Neural progenitor cell (in vitro differentiated cells): Measurements from ENCODE around the gene MAPK10. TPM values are rescaled to one million over a fixed set of nuclear protein-coding genes. Genes with fewer than 3 reads are reported as not detected.

Experiments
- DNase-seq: peaks from one replicate; pipeline ENCODE4 v3.0.0-alpha.2; 2016; ENCODE audit warnings: low spot score
- H2AFZ ChIP-seq: fragments of 200-600 bp; sonication (generic); replicated peaks from 2 replicates; pipeline ENCODE4 v1.6.1; 2016; ENCODE audit warnings: antibody characterized with exemption
- H3F3A ChIP-seq: fragments of 200-600 bp; sonication (generic); 2 replicates; pipeline ENCODE4 v1.6.1; 2016; ENCODE audit warnings: antibody characterized with exemption, low read depth
- H3K27ac ChIP-seq: fragments of 200-600 bp; sonication (generic); 2 replicates; pipeline ENCODE4 v1.5.1; 2016; ENCODE audit warnings: mild to moderate bottlenecking
- H3K27me3 ChIP-seq: fragments of 200-600 bp; sonication (generic); 2 replicates; pipeline ENCODE4 v1.6.1; 2016; ENCODE audit warnings: mild to moderate bottlenecking, moderate library complexity
- H3K36me3 ChIP-seq: fragments of 200-600 bp; sonication (generic); 2 replicates; pipeline ENCODE4 v1.5.1; 2016
- H3K4me1 ChIP-seq: fragments of 200-600 bp; sonication (generic); 2 replicates; pipeline ENCODE4 v1.6.1; 2016; ENCODE audit warnings: mixed run types
- H3K4me2 ChIP-seq: fragments of 200-600 bp; sonication (generic); 2 replicates; pipeline ENCODE4 v1.6.1; 2016
- H3K4me3 ChIP-seq: fragments of 200-600 bp; sonication (generic); 2 replicates; pipeline ENCODE4 v1.5.1; 2016
- H3K79me2 ChIP-seq: fragments of 200-600 bp; sonication (generic); 2 replicates; pipeline ENCODE4 v1.6.1; 2016; ENCODE audit warnings: low read depth
- H3K9ac ChIP-seq: fragments of 200-600 bp; sonication (generic); 2 replicates; pipeline ENCODE4 v1.6.1; 2016
- H3K9me3 ChIP-seq: fragments of 200-600 bp; sonication (generic); 2 replicates; pipeline ENCODE4 v1.5.1; 2016; ENCODE audit warnings: low read depth
- H4K20me1 ChIP-seq: fragments of 200-600 bp; sonication (generic); 2 replicates; pipeline ENCODE4 v1.6.1; 2016; ENCODE audit warnings: low read depth
- H3K27ac Mint-ChIP-seq: 3 replicates; pipeline ENCODE4 v1.8.0; 2021; ENCODE audit warnings: mixed read lengths
- H3K27me3 Mint-ChIP-seq: 2 replicates; pipeline ENCODE4 v1.8.0; 2022; ENCODE audit warnings: low read depth, mild to moderate bottlenecking, inconsistent platforms, moderate library complexity, mixed read lengths; ENCODE audit not compliant: insufficient read depth
- H3K36me3 Mint-ChIP-seq: 3 replicates; pipeline ENCODE4 v1.8.0; 2021; ENCODE audit warnings: mixed read lengths
- H3K4me1 Mint-ChIP-seq: 3 replicates; pipeline ENCODE4 v1.8.0; 2021; ENCODE audit warnings: mixed read lengths
- H3K4me3 Mint-ChIP-seq: 3 replicates; pipeline ENCODE4 v1.8.0; 2021; ENCODE audit warnings: mild to moderate bottlenecking, moderate library complexity, mixed read lengths
- H3K9me3 Mint-ChIP-seq: 3 replicates; pipeline ENCODE4 v1.8.0; 2020; ENCODE audit warnings: mixed read lengths
- CTCF ChIP-seq: fragments of 200-600 bp; sonication (generic); IDR thresholded peaks from 2 replicates; pipeline ENCODE4 v1.5.1; 2017; ENCODE audit warnings: antibody characterized with exemption, mild to moderate bottlenecking
- EZH2 ChIP-seq: fragments of 200-600 bp; sonication (generic); IDR thresholded peaks from 2 replicates; pipeline ENCODE4 v1.6.1; 2017; ENCODE audit warnings: antibody characterized with exemption, mild to moderate bottlenecking, moderate library complexity
- EZH2phosphoT487 ChIP-seq: fragments of 200-600 bp; sonication (generic); IDR thresholded peaks from 2 replicates; pipeline ENCODE4 v1.6.1; 2017; ENCODE audit warnings: antibody characterized with exemption
- total RNA-seq: library from RNA; depleted of rRNA; stranded (reverse); fragments of >200 nt; gene quantifications from 2 replicates; pipeline ENCODE4 v1.2.3, GENCODE V29; 2015; ENCODE audit warnings: low replicate concordance

The MAPK10 gene
- total RNA-seq, 1 donor from 2014 or later = 383 TPM

DNA sequence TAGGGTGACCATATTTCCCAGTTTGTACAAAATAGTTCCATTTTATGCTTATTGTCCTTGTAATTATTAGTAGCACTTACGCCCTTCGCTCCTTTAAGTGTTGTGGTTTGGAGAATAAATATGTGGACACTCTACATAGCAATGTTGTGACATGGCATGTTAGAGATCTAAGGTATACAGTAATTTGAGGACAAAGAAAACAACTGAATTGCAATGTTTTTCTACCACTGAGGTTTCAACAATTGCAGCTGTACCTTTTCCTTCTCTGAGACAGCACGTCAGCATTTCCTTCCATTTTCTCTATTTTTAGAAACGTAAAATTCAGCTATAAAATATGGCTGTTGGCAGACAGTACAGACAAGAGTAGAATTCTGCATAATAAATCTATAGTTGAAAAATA lies 323.1 kb downstream of the MAPK10 start:
- Histone ChIP-seq H3K4me3 (no peak overlapping the region), H3K27me3 (no peaks in the 10 kb centered on the region), H3K9me3 (no peaks in the 10 kb centered on the region), H3K36me3 (peaks cover 15% of the 10 kb centered on the region), H4K20me1 (no peaks in the 10 kb centered on the region), H3K4me1 (no peaks in the 10 kb centered on the region), H3F3A (no peaks in the 10 kb centered on the region), H2AFZ (no peak overlapping the region), H3K79me2 (no peaks in the 10 kb centered on the region), H3K27ac (no peak overlapping the region), H3K9ac (no peak overlapping the region), H3K4me2 (no peak overlapping the region)
- no peaks in the 10 kb centered on the region for H3K27me3 Mint-ChIP-seq
- H3K4me3 Mint-ChIP-seq = no peak overlapping the region
- no peak overlapping the region for H3K27ac Mint-ChIP-seq
- peaks cover 5% of the 10 kb centered on the region for H3K9me3 Mint-ChIP-seq
- H3K4me1 Mint-ChIP-seq = peaks cover 17% of the 10 kb centered on the region
- no peak for DNase-seq
- no peak for TF ChIP-seq EZH2phosphoT487
- no peak for TF ChIP-seq CTCF
- no peak for TF ChIP-seq EZH2
- H3K36me3 Mint-ChIP-seq = peaks cover 36% of the 10 kb centered on the region

DNA sequence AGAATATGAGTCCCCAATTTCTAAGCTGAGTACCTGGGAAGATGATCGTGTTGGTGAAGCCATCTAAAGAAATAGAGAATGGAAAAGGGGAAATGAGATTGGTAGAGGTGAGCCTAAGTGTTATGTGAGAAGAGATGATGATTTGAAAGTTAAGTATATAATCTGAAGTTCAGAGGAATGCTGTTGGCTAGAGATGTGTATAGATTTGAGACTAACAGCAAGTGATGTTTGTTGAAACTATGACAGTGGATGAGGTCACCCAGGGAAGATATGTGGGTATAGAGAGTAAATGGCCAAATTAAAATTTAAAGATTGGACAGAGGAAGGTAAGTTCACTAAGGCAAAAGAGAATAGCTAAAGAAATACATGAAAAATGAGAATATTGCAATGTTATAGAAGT lies 324.2 kb downstream of the MAPK10 start:
- no peaks in the 10 kb centered on the region for H3K79me2 ChIP-seq
- DNase-seq = no peak
- no peaks in the 10 kb centered on the region for H3K9me3 Mint-ChIP-seq
- no peak overlapping the region for H3K27ac ChIP-seq
- no peak overlapping the region for H3K9ac ChIP-seq
- H3K36me3 Mint-ChIP-seq = peaks cover 33% of the 10 kb centered on the region
- H3K4me2 ChIP-seq = no peak overlapping the region
- no peaks in the 10 kb centered on the region for H3K27me3 ChIP-seq
- H3K36me3 ChIP-seq = peaks cover 13% of the 10 kb centered on the region
- no peak overlapping the region for H2AFZ ChIP-seq
- peaks cover 17% of the 10 kb centered on the region for H3K4me1 Mint-ChIP-seq
- TF ChIP-seq EZH2phosphoT487 (no peak), EZH2 (no peak), CTCF (no peak)
- H4K20me1 ChIP-seq = no peaks in the 10 kb centered on the region
- H3K9me3 ChIP-seq = no peaks in the 10 kb centered on the region
- no peaks in the 10 kb centered on the region for H3K4me1 ChIP-seq
- H3K27me3 Mint-ChIP-seq = no peaks in the 10 kb centered on the region
- H3K27ac Mint-ChIP-seq = no peak overlapping the region
- no peak overlapping the region for H3K4me3 ChIP-seq
- H3F3A ChIP-seq = no peaks in the 10 kb centered on the region
- no peak overlapping the region for H3K4me3 Mint-ChIP-seq

DNA sequence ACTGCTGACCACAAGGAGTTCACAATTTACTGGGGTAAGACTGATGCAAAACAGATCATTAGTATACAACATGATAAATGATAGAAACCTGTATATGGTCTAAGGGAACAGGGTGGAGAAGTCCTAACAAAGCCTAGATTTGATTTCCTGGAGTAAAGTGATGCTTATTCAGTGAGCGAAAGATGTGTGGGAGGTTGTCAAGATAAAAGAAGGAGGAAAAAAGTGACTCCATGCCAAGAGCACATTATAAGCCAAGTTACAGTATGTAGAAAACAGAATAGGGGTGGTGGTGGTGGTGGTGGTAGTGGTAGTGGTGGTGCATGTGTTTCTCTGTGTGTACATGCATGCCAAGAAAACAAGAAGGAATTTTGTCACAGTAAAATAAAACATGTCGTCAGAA lies 325.2 kb downstream of the MAPK10 start:
- DNase-seq = no peak
- TF ChIP-seq CTCF (no peak), EZH2phosphoT487 (no peak), EZH2 (no peak)
- no peak overlapping the region for H3K4me2 ChIP-seq
- H3K27ac Mint-ChIP-seq = no peak overlapping the region
- no peaks in the 10 kb centered on the region for H3F3A ChIP-seq
- H2AFZ ChIP-seq = no peak overlapping the region
- H3K4me1 ChIP-seq = no peaks in the 10 kb centered on the region
- H3K9ac ChIP-seq = no peak overlapping the region
- no peaks in the 10 kb centered on the region for H3K27me3 Mint-ChIP-seq
- H3K4me3 Mint-ChIP-seq = no peak overlapping the region
- H3K27me3 ChIP-seq = no peaks in the 10 kb centered on the region
- H4K20me1 ChIP-seq = no peaks in the 10 kb centered on the region
- H3K9me3 ChIP-seq = no peaks in the 10 kb centered on the region
- peaks cover 26% of the 10 kb centered on the region for H3K36me3 Mint-ChIP-seq
- H3K4me3 ChIP-seq = no peak overlapping the region
- H3K36me3 ChIP-seq = peaks cover 5% of the 10 kb centered on the region
- no peaks in the 10 kb centered on the region for H3K9me3 Mint-ChIP-seq
- H3K4me1 Mint-ChIP-seq = peaks cover 17% of the 10 kb centered on the region
- no peaks in the 10 kb centered on the region for H3K79me2 ChIP-seq
- H3K27ac ChIP-seq = no peak overlapping the region

GRCh38 chr4:86033171-86033570 lies 326.7 kb downstream of the MAPK10 start:
- H3K4me3 Mint-ChIP-seq = no peak overlapping the region
- H3F3A ChIP-seq = peaks cover 2% of the 10 kb centered on the region
- H3K27ac Mint-ChIP-seq = no peak overlapping the region
- no peaks in the 10 kb centered on the region for H3K27me3 ChIP-seq
- no peaks in the 10 kb centered on the region for H3K9me3 ChIP-seq
- H3K4me2 ChIP-seq = no peak overlapping the region
- no peaks in the 10 kb centered on the region for H4K20me1 ChIP-seq
- H3K4me1 Mint-ChIP-seq = peaks cover 19% of the 10 kb centered on the region
- H3K36me3 ChIP-seq = peaks cover 5% of the 10 kb centered on the region
- H3K9ac ChIP-seq = no peak overlapping the region
- H3K4me3 ChIP-seq = no peak overlapping the region
- TF ChIP-seq EZH2phosphoT487 (no peak), CTCF (no peak), EZH2 (no peak)
- DNase-seq = no peak
- H3K79me2 ChIP-seq = no peaks in the 10 kb centered on the region
- H3K9me3 Mint-ChIP-seq = no peaks in the 10 kb centered on the region
- no peak overlapping the region for H2AFZ ChIP-seq
- H3K27ac ChIP-seq = no peak overlapping the region
- peaks cover 28% of the 10 kb centered on the region for H3K36me3 Mint-ChIP-seq
- no peaks in the 10 kb centered on the region for H3K27me3 Mint-ChIP-seq
- H3K4me1 ChIP-seq = no peaks in the 10 kb centered on the region
